NCI-H446 (cell line): ENCODE measurements around the gene SIM2.

ENCODE experiments used
- DNase-seq, 2 experiments: peaks; one replicate each; lab custom pipeline; 2025; lab: John Stamatoyannopoulos, UW

The SIM2 gene

DNA sequence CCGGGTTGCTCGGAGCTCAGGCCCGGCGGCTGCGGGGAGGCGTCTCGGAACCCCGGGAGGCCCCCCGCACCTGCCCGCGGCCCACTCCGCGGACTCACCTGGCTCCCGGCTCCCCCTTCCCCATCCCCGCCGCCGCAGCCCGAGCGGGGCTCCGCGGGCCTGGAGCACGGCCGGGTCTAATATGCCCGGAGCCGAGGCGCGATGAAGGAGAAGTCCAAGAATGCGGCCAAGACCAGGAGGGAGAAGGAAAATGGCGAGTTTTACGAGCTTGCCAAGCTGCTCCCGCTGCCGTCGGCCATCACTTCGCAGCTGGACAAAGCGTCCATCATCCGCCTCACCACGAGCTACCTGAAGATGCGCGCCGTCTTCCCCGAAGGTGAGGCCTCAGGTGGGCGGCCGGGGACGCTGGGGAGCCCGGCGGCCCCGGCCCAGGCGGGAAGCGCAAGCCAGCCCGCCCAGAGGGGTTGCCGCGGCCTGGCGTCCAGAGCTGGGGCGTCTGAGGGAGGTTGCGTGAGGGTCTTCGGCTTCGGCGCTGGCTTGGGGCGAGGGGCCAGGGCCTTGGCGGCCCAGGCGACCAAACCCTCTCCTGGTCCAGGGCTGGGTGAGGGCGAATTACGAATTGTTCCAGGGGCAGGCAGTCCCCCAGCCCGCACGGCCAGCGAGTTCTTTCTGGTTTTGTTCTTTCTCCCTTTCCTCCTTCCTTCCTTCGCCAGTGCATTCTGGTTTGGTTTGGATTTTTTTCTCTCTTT is 805 bp downstream of the SIM2 start:
- DNase-seq = peak in 1 of 2 experiments; percentile 8

GRCh38 chr21:36700295-36700970 is 1.5 kb downstream of the SIM2 start:
- no peak for DNase-seq

GRCh38 chr21:36700971-36701755 is 2.2 kb downstream of the SIM2 start:
- DNase-seq = no peak

DNA sequence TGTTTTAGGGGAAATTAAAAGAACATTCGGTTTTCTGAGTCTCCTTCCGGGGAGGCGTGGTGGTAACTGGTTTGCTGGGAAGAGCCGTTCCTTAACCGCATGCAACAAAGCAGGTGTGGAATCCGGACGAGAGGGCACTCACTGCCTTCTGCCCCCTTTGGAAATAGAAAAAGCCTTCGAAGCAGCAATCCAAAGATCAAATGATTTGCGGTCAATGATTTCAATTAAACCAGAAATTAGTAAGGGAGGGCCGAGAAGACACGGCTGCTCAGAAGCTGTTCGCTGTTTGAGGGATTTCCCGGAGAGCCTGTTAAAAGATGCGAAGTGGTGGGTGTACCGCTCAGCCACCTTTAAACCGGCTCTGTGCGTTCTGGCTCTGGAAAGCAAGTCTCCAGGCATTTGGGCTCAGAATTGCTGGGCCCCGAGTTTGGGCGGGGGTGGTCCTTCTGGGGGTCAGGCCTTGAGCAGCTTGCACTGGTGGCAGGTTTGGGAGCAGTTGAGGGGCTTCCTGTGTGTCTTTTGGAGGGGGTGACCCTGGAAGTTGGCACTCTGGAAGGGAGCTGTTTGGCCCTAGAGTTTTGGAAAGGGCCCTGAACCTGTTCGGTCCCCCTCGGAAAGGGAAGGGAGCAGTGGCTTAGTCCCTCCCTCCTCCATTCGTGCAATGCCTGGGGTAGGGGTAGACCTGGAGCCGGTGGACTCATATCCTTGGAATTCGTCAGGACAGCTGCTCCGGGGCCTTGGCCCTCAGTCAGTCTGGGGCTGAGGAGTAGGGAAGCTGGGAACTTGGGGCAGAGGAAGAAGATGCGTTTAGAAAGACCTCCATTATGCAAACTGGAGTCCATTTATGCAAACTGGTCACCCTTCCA is 3.1 kb downstream of the SIM2 start:
- no peak for DNase-seq

DNA sequence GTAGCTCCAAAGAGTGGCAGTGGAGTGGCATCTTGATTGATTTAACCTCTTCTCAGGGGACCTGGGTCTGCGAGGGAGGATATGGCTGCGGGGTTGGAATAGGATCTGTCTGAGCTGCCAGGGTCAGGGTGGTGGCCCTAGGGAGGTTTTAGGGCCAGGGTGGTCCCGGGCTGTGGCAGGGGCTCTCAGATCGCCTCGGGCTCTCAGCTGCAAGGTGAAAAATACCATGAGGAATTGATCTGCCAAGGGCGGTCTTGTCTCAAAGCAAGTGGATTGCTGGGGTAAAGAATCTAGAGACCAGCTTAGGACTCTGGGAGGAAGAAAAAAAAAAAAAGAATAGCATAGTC is 3.7 kb downstream of the SIM2 start:
- DNase-seq = no peak

- DNase-seq = no peak
These were observed 4.2 kb downstream of the SIM2 start for GRCh38 chr21:36703123-36703522.

- no peak for DNase-seq
These were observed 4.8 kb downstream of the SIM2 start for GRCh38 chr21:36703626-36704280.

- no peak for DNase-seq
These were observed 5.5 kb downstream of the SIM2 start for GRCh38 chr21:36704281-36704957.

- DNase-seq = no peak
These were observed 6.2 kb downstream of the SIM2 start for GRCh38 chr21:36704958-36705678.

- DNase-seq = no peak
These were observed 7.0 kb downstream of the SIM2 start for GRCh38 chr21:36705679-36706481.

DNA sequence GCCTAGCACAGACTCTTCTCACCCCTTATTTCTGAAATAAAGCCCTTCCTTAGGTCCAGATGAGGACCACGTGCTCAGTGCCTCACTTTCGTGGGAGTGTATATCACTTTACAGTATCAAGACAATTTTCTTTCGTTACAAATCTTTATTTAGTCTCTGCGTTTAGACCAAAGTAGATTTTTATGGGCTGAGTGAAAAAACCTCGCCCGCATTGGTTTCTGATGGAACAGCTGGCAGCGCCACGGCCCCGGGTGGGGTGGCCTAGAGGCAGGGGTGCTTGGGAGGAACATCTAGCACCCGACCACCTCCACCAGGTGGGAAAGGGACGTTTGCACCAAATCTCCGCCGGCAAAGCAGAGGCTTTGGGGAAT is 7.6 kb downstream of the SIM2 start:
- no peak for DNase-seq

GRCh38 chr21:36706951-36707762 is 8.2 kb downstream of the SIM2 start:
- no peak for DNase-seq

GRCh38 chr21:36707763-36708285 is 8.9 kb downstream of the SIM2 start:
- no peak for DNase-seq

- no peak for DNase-seq
These were observed 9.5 kb downstream of the SIM2 start for GRCh38 chr21:36708286-36709029.

- DNase-seq = no peak
These were observed 10.3 kb downstream of the SIM2 start for GRCh38 chr21:36709030-36709867.

GRCh38 chr21:36709868-36710728 is 11.2 kb downstream of the SIM2 start:
- no peak for DNase-seq
